Measurements from ENCODE around the gene REL. TPM values are rescaled to one million over a fixed set of nuclear protein-coding genes. Genes with fewer than 3 reads are reported as not detected.

REL gene
- total RNA-seq, 1 experiment from 2014 or later, result 10.0 TPM

DNA sequence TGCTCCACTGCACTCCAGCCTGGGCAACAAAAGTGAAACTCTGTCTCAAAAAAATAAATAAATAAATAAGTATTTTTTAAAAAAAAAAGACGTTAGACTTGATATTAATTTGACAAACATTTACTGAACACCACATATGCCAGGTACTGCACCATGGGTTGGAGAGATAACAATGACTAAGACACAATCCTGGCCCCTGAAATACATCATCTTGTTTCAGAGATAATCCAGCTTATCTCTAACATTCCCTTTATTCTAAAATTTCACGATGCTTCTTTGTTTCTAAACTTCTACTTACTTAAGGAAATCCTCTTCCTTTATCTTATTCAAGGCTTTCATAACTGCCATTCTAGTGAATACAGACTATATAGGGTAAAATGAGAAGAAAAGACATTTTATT is 81.2 kb downstream of the REL start:
- no peak for TF ChIP-seq POLR2AphosphoS5 (IDR thresholded peaks at IDR 0.05; ENCODE audit: low read depth, low read length)
- TF ChIP-seq TCF7L2 (IDR thresholded peaks at IDR 0.05; ENCODE audit: low read depth, low read length), result no peak
- TF ChIP-seq SIN3A (IDR thresholded peaks at IDR 0.05; ENCODE audit: borderline replicate concordance, insufficient read depth, low read depth, low read length), result no peak
- no peak for TF ChIP-seq CTCF (IDR thresholded peaks at IDR 0.05)
- no peak for TF ChIP-seq REST (IDR thresholded peaks at IDR 0.05; ENCODE audit: insufficient read depth in 1 of 2, low read depth in 2 of 2, low read length in 1 of 2)
- DNase-seq (ENCODE audit: low read depth, low spot score) (no peak), ATAC-seq (no peak)
- Histone ChIP-seq H3K27ac (ENCODE audit: low read length) (no peak overlapping the region), H3K9me3 (ENCODE audit: control insufficient read depth, insufficient read depth, low read depth, low read length) (no peaks in the 10 kb centered on the region), H3K27me3 (ENCODE audit: control insufficient read depth, insufficient read depth, low read length) (no peaks in the 10 kb centered on the region), H3K36me3 (ENCODE audit: control insufficient read depth, insufficient read depth, low read length) (no peaks in the 10 kb centered on the region), H3K4me3 (ENCODE audit: low read depth in 2 of 2, low read length in 2 of 2) (no peak overlapping the region), H3K4me1 (ENCODE audit: control insufficient read depth, insufficient read depth, low read length) (no peaks in the 10 kb centered on the region)
- intact Hi-C loops (cut with micrococcal nuclease; ENCODE audit: unreplicated experiment) (no loop called here), in situ Hi-C loops (cut with HindIII; ENCODE audit: low pct_unique_long_range_greater_than_20kb, low sequenced_read_pairs) (no loop called here)
- BruUV-seq (replicated peaks), result no TSS peak
- ChIA-PET CTCF (no interaction called here), POLR2A (no interaction called here)

- in situ Hi-C loops (cut with HindIII; ENCODE audit: low pct_unique_long_range_greater_than_20kb, low sequenced_read_pairs) (no loop called here), intact Hi-C loops (cut with micrococcal nuclease; ENCODE audit: unreplicated experiment) (no loop called here)
- TF ChIP-seq SIN3A (IDR thresholded peaks at IDR 0.05; ENCODE audit: borderline replicate concordance, insufficient read depth, low read depth, low read length), result no peak
- TF ChIP-seq POLR2AphosphoS5 (IDR thresholded peaks at IDR 0.05; ENCODE audit: low read depth, low read length), result no peak
- TF ChIP-seq REST (IDR thresholded peaks at IDR 0.05; ENCODE audit: insufficient read depth in 1 of 2, low read depth in 2 of 2, low read length in 1 of 2), result no peak
- no peak for TF ChIP-seq CTCF (IDR thresholded peaks at IDR 0.05)
- TF ChIP-seq TCF7L2 (IDR thresholded peaks at IDR 0.05; ENCODE audit: low read depth, low read length), result no peak
- H3K4me3 ChIP-seq (ENCODE audit: low read depth in 2 of 2, low read length in 2 of 2), result no peak overlapping the region
- no peaks in the 10 kb centered on the region for H3K27me3 ChIP-seq (ENCODE audit: control insufficient read depth, insufficient read depth, low read length)
- CTCF ChIA-PET, result interaction anchor here (1.6 kb wide), 1 partner anchor 12 kb away, joined by 3 read pairs; no protein-coding TSS in a partner anchor
- BruUV-seq (replicated peaks), result no TSS peak
- no peak overlapping the region for H3K27ac ChIP-seq (ENCODE audit: low read length)
- POLR2A ChIA-PET, result no interaction called here
- ATAC-seq (no peak), DNase-seq (ENCODE audit: low read depth, low spot score) (no peak)
- H3K9me3 ChIP-seq (ENCODE audit: control insufficient read depth, insufficient read depth, low read depth, low read length), result no peaks in the 10 kb centered on the region
- no peaks in the 10 kb centered on the region for H3K4me1 ChIP-seq (ENCODE audit: control insufficient read depth, insufficient read depth, low read length)
- no peaks in the 10 kb centered on the region for H3K36me3 ChIP-seq (ENCODE audit: control insufficient read depth, insufficient read depth, low read length)
Measured at GRCh38 chr2:60963190-60963589, 81.8 kb downstream of the REL start.
